GM19023 (cell line): ENCODE measurements around the gene LRMDA.

Experiments
- ATAC-seq: cut with Tn5 transposase; IDR thresholded peaks from one replicate; pipeline ENCODE4 v1.9.1; 2021; ENCODE audit warnings: mild to moderate bottlenecking, moderate library complexity; ENCODE audit not compliant: unreplicated experiment

LRMDA gene

DNA sequence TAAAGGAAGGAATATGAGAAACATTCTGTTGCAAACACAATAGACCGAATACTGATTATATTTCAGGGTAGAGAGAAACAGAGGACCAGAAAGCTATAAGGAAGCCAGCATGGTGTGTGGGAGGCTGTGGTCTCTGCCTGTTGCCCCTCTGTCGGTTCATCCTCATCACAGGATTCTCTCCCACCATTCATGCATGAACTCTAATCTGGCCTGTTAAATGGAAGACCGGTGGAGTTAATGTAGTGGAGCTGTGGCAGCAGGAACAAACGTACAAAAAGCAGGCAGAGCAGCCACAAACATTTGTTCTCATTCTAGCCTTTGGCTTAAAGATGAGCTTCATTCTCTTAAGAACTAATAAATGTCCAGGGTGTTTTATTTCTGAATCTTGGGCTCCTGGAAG, 902.4 kb downstream of the LRMDA start:
- no peak for ATAC-seq

DNA sequence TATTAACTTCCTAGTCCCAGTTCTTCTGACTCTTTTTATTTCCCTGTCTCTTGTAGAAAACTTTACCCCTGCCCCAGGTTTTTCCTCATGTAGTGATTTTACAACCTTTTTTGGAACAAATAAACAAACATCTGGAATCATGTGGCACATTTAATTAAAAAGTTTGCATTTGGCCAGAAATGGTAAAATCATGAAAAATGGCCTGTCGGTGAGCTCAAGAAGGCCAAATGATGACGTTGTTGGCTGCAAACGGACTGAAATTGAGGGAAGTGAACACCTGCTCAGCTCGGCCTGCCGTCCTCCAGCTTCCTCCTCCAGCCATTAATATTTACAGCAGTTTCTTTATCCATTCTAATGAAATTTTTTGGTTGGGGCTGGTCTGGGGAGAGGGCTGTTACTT, 902.8 kb downstream of the LRMDA start:
- ATAC-seq: no peak

DNA sequence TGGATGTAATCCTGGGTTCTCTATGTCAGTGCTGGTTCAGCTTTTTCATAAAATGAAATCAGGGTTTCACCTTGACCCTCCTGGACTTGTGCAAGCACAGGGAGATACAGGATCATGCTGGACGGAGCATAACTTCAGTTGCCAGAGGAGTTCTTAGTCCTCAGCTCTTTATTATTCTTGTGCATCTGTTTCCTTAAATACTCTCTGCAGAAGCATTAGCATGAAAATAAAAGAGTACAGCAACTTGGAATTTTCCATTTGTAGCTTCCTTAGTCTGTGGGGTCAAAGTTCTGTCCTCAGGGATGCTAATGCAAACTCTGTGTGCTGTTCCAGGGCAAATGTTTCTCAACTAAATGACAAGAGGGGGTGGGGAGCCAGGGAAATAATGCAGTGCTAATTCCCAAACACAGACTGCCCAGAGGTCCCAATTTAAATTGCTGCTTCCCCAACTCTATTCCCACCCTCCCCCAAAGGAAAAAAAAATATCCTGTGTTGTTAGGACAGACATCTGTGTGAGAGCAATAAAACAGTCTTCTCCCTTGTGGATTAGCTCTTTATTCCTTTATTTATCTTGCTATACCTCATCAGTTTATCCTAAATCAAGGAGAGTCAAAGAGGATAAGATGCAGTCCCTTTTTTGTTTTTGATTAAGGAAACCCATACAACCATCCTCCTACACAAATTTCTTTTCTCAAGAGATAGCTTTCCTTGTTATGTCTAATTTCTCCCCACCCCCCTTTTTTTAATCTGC, 905.0 kb downstream of the LRMDA start:
- ATAC-seq: no peak

DNA sequence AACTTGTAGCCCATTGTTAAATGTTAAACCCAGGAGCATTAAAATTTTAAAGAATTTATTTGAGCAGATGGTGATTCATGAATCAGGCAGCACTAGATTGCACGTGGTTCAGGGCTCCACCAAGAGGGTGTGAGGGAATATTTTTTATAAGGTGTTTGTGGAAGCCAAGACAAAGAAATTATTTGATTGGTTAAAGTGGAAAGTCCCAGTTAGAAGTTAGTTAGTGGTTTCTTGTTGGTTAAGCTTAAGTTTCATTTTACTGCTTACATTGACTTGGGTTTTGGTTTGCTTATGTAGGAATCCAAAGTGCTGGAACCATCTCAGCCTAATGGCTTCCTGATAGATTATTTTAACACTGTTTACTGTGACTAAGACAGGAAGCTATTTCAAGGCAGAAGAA, 906.2 kb downstream of the LRMDA start:
- ATAC-seq: no peak

DNA sequence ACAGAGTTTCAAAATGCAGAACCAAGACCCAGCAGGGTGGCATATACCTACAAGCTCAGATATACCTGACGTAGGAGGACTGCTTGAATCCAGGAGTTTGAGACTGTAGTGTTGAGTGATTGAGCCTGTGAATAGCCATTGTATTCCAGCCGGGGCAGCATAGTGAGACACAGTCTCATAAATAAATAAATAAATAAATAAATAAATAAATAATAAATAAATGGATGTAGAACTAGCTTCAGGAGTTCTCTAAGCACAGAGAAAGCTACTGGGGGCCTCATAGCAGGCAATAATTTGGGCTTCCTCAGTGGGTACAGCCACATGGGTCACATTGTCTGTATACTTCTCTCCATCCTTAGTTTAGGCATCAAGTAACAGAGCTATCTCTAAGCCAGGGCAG, 906.8 kb downstream of the LRMDA start:
- no peak for ATAC-seq

DNA sequence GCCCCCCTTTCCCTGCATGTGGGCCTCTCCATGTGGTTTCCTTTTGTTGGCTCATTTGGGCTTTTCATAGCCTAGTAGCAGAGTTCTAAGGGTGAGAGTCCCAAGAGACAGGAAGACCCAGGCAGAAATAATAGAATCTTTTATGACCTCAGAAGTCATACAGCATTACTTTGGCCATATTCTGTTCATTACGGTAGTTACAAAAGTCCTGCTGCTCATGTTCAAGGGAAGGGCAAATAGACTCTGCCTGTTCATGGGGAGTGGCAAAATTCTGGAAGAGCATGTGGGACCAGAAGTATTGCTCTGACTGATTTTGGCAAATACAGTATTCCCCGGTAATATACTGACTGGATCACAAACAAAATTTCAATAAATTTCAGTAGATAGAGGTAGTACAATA, 910.3 kb downstream of the LRMDA start:
- no peak for ATAC-seq

DNA sequence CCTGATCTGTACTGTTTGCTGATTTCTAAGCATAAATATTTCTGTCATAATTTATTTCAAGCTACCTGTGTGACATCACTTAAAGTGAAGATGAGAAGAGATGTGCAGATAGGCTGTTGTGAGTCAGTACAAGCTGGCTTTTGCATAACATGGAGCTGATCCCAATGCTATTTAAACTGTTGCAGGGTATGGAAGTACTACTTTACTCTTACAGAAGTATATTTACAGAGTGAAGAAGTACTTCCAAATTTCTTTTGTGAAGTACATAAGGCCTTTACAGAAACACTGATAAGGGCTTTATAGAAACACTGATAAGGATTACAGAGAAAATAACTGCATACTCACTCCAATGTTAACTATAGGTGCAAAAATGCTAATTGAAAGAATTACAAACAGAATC, 911.6 kb downstream of the LRMDA start:
- no peak for ATAC-seq

DNA sequence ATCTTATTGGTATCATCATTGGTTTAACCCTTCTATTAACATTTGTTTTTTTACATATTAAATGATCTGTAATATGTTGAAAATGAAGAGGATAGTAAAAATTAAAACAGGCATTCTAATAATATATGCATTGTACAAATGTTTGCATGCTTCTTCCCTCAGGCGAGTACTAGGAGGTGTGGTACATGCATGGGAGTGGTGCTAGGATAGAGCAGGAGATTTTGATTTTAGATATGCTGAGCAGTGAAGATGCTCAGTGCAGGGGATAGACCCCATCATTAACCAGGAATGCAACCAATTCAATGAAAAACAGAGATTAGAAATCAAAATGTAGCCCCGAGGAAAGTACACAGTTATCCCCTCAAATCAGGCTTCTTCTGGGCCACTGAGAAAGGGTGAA, 916.4 kb downstream of the LRMDA start:
- no peak for ATAC-seq

DNA sequence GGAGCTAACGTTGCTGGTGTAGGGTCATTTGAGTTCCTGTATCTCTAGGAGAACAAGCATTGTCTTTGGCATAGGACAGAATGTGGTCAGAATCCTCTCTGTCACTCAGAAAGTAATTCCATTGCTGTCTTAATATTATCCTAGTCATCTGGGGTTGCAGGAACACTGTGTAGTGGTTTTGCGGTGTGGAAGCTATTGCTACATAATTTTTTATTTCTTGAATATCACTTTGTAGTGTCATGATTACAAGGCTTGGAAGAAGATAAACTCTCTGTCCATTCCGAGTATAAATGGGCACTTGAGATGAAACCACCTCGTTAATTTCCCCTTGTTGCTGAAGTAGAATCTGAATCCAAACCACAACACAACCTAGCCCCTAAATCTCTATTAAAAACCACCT, 919.2 kb downstream of the LRMDA start:
- ATAC-seq: no peak

DNA sequence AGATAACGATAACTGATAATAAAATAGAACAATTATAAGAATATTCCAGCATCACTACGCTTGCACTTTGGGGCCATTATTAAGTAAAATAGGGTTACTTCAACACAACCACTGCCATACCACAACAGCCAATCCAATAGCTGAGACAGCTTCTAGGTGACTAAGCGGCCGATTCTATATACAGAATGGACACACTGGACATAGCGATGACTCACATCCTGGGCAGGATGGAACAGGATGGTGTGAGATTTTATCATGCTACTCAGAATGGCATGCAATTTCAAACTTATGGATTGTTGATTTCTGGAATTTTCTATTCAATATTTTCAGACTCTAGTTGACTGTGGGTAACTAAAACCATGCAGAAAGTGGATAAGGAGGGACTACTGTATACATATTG, 920.9 kb downstream of the LRMDA start:
- no peak for ATAC-seq

DNA sequence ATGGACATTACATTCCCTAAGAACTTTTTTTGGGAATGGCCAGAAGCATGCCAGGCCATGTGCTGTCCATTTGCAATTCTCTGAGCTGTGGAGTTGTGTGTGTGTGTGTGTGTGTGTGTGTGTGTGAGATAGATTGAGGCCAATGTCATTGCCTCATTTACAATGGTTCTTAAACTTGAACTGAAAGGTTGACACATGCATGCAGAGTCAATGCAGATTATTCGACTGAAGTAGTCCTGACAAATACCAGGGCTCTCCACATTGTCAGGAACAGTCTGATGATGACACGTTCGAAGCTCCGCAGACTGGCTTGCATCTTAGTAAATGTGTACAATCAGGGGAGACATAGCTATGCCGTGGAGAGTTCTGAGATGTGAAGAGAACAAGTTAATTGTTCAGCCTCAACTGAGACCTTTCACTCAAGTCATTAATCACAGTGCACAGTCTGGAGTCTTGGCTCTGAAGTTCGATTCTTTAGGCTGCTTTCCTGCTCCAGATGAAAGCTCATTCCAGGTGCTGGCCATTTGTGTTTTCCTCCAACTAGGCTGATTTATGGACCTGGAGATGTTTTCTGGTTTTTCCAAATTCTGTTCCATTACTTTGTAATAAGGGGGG, 921.9 kb downstream of the LRMDA start:
- no peak for ATAC-seq

DNA sequence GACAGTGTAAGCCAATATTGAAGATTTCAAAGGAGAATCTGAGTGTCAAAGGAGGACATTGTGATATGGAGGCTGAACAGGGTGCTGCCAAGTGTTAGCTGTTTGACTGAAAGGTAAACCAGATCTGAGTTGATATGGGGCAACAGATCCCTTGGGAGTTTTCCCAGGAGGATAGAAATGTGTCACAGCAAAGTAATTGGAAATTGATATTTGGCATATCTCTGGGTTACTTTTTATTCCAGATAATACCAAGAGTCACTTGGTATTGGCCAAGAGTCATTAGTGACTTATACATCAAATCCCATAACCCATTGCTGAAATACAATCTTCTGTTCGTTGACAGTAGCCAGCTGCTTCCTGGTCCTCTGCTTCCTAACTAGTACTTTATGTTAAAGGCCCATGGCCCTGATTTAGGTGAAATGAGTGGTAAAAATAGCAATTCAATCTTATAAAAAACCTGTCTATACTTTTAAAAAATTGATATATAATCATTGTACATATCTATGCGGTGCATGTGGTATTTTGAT, 922.9 kb downstream of the LRMDA start:
- ATAC-seq: no peak

DNA sequence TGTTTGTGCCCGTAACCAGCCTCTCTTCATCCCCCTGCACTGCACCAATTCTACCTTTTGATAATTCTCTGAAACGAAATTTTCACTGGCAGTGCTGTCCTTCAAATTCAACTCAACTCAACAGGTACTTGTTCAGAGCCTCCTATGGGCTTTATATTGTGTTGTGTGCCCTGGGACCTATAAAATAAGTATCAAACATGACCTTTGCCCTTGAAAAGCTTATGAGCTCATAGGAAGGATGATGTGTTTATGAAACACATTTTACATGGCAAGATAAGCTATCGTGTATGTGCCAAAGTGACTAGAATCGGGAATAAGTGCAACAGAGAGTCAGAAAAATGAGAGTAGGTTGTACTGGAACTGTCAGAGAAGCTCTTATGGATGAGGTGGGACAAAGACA, 923.5 kb downstream of the LRMDA start:
- ATAC-seq: no peak

DNA sequence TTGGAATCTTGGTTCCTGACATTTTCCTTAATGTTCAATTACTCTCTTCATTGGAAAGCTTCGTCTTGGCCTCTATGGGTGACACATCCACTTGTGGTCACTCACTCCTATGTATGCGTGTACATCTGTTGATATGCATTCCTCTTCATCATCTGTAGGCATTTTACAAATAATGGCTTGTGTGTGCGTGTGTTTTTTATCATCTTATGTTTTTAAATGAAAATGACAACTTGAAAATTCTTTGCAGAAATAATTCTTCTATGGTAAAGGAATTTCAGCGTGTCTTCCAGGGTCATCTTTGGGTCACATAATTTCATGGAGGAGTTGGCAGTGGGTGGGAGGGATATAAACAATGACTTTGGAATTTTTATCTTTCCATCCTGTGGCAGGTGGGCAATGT, 925.1 kb downstream of the LRMDA start:
- no peak for ATAC-seq

DNA sequence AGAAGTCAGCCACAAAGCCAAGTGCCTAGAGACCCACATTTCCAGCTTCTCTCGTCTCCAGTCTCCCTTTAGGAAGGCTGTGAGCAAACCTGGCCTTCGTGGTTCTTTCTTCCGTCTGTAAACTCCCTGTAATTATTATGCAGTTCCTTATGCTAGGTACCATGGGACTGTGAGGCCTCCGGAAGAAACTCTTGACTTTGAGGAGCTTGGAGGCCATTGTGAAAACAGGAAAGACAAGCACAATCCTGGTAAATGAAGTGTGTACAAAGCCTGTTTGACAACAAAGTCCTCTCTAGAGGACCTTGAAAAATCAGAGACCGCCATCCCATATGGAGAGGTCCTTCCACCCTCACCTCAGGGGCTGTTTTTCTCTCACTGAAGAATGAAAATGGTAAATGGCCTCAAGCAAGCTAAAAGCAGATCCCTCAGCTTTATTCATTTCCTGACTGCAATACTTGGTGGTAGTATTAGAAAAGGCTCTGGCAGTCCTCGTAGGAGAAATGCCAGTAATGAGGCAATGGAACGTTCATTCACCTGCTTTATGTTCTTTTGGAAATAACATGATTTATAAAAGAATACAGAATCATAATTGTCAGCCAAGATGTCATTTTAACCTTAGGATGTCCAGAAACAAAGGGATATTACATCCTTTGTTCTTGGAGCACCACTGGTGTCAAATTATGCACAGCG, 926.4 kb downstream of the LRMDA start:
- no peak for ATAC-seq

DNA sequence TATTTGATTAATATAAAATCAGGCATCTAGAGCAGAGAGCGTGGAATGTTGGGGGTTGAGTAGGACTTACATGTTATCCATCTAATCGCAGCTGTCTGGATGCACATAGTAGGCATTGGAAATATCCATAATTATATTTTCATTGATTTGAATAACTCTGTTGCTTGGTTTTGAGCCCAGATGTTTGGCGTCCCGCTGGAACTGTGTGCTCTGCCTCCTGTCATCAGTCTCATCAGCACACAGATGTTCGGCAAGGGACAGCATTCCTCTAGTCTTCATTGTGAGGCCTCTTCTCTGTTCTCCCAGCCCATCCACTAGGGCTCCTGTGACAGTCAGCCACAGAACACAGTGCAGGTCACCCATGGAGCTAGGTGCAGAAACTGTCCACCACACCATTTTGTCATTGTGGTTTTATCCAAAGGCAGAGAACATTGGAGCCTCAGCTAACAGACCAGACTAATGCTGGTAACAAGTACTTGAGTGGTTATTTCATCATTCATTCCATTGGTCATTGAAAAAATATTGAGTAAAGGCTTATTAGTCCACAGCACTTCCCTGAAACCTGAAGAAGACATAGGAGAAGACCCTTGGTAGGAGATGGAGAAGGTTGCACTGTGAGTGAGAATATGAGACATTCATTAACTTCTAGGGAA, 927.4 kb downstream of the LRMDA start:
- ATAC-seq: no peak

DNA sequence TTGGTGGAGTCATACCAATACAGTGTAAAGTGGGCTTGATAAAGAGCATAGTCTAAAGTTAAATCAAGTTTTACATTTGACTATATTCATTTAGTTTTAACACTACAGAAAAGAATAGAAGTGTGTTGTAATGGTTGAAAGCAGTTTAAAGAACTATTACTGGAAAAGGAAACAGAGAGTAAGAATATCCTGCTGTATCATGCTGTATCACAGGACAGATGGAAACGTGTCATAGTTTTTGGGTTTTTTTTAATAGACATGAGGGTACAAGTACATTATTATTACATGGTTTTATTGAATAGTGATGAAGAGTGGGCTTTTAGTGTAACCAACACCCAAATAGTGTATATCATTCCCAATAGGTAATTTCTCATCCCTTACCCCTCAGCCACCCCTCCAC, 944.3 kb downstream of the LRMDA start:
- no peak for ATAC-seq

DNA sequence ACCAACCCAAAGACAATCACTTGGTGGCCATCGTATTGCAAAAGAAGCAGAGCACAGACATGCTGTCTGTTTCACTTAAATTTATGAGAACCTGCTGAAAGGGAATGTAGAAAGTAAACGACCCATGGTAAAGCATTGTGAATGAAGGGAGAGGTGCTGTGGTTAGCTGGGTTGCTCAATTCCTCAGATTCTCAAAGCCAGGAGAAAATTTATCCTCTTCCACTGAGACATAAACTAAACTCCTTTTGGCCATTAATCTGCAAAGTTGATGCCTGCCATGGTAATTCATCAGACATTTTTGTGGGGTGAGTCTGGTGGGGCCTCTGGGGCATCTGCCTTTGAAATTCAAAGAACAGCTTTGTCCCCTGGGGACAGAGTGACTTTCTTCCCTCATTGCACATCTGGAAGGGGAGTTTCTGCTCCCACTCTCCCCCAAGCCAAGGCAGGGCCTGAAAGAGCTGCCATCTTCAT, 951.0 kb downstream of the LRMDA start:
- ATAC-seq: no peak

DNA sequence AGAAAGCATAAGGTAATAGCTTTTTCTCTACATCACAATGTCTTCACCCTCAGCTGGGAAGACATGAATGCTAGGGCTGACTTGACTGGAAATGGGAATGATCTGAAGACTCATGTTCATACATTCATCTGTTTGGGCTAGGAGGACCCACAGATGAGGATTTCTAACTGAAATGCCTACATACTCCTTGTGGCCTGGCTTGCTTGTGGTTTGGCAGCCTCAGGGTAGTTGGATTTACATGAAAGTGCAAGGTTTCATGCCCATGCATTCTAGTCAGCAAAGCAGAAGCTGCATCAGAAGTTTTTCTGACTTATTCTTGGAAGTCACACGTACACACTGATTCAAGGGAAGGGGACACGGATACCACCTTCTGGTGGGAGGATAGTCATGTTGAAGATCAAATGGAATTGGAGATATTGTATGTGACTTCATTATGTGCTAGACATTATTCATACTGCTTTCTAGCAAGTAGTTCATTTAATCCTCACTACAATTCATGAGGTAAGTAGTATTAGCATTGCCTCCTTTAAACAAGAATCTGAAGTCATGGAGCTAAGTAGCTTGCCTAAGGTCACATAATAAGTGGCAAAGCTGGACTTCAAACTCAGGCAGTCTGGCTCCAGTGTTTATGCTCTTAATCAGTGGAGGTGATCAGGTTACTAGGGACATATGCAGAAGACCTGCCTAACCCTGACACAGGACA, 957.0 kb downstream of the LRMDA start:
- ATAC-seq: no peak

DNA sequence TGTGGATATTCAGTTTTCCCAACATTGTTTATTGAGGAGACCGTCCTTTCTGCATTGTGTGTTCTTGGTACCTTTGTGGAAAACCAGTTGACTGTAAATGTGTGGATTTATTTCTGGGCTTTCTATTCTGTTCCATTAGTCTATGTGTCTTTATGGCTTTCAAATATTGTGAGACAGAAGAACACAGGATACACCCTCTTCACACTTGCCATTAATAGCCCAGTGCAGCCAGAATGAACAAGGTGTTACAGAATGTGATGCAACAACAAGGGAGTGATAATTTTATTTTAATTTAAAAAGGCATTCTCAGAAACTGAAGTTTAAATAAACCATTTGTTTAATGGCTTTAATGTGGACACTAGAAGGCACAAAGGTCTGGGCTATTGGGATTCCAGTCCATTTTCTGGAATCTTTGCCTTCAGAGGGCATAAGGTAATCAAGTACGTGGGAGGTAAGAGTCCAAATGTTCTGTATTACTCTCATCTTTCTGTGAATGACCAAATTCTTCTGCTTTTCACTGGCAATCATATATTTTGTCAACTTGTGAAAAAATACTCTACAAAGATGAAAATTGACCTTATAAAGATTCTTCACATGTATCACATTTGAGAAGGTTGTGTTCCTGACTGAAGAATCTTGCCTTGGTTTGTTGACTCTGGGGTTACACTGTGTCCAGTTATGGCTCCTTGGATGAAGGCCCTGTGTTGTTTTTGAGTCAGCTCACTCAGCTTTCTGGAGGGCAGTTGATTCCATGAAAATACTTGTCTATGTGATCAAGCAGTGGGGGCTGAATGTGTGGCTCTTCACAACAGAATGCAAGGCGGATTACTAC, 962.7 kb downstream of the LRMDA start:
- no peak for ATAC-seq
